GM21576 (cell line): Measurements from ENCODE around the gene RDM1.
"Not testable (repeated sequence)": the region's sequence is repeated elsewhere in the genome, so short reads cannot be mapped to it uniquely, and the experiment has no call there.

Source experiments
- ATAC-seq: cut with Tn5 transposase; IDR thresholded peaks from one replicate; pipeline ENCODE4 v1.9.1; 2021; ENCODE audit warnings: mild to moderate bottlenecking, moderate library complexity; ENCODE audit not compliant: unreplicated experiment

RDM1 gene, protein sequence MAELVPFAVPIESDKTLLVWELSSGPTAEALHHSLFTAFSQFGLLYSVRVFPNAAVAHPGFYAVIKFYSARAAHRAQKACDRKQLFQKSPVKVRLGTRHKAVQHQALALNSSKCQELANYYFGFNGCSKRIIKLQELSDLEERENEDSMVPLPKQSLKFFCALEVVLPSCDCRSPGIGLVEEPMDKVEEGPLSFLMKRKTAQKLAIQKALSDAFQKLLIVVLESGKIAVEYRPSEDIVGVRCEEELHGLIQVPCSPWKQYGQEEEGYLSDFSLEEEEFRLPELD

DNA sequence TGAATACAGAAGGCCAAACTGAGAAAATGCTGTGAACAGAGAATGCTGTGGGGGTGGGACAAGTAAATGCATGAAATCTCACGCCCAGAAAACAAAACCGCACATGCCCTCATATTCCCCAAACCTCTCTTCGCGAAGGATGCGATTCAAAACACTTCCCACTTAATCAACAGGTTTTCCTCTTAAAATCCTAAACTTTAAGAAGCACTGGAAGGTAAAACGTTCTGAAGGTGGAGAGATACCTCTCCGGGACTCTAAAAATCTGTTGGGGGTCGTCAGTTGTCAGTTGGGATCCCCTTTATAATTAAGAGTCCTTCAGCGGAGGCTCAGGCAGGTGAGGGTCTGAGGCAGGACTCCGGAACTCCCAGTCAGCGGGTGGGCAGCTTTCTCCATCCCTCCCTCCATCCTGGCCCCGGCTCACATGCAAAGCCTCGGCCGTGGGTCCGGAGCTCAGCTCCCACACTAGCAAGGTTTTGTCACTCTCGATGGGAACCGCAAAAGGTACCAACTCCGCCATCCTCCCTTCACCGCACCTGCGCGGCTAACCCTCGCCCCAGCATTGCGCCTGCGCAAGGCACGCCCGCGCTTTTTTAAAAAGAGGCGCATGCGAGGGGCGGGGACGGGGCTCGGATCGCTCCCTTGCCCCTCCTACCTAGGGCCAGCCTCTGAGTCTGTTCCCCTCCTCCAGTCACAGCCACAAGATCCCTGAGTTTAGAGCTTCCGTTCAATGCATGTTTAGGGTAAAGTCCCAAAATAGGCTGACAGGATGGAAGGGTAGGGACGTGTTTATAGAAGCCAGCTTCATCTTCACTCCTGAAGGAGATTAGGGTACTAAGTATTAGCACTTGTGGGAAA lies at the start of gene RDM1:
RDM1 (minus strand) TSS at position 563 of the 855 bp plus-strand sequence; CDS start at position 517, 46 bp downstream.
- peak; percentile 64 for ATAC-seq

DNA sequence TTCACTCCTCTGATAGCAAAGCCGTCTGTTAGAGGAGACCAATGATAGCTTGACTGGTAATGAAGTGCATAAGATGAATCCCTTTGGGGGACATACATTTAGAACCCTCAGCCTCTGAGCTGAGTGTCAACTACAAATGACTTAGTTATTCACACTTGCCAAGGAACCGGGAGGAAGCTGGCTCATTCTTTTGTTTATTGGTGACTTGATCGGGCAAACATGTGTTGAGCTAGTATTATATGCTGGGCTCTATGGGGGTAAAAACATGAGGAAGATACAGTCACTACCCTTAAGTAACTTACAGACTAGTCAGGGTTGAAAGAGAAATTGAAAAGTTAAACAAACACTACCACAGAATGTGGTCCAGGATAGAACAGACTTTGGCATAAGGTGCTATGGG lies 47.8 kb upstream of the RDM1 start:
- ATAC-seq: no peak

DNA sequence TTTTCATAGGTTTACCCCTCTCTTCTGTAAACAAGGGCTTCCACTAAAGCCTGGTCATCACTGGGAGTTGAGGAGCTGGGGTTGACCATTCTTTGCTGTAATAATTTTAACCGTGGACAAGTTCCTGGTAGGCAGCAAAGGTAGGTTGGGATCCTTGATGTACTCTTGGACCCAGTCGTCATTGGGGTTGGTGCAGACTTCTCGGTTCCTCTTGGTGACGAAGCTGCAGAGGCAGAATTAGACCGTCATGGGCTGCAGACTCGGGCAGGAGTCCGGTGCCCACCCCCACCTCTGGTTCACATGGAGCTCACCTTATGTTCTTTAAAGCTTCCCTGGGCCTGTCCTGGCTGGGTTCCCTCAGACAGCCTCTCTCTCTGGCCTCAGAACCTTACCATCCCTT lies 46.9 kb upstream of the RDM1 start:
- no peak for ATAC-seq

DNA sequence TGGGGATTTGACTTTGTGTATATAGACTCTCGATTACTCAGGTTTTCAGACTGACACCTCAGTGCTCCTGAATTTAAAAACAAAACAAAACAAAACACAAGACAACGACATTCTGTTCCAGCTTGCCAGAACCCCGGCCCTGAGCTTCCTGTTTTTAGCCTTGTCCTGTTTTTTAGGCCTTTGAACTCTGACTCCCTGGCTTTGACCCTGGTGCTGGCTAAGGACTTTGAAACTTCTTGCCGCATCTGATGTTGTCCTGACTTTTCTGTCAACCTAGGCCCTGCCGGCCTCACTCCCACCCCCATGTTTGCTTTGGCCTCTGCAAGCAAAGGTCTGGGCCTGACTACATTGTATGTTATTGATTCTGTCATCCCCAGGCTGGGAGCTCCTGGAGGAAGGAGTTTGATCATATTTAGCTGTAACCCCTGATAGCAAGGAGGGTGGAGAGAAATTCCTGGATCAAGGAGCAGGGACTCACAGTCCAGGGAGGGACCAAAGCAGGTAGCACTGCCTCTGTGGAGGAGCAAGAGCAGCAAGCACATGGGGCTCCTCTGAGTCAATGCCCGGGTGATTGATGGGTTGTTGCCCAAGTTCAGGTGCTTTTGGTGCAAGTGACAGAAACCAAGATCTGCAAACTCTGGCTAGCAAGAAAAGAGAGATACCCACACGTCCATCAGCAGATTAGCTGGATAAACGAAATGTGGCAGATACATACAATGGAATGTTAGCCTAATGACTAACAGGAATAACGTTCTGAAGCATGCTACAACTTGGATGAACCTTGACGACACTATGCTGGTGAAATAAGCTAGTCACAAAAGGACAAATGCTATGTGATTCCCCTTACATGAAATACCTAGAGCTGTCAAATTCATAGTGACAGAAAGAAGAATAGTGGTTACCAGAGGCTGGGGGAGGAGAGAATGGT lies 43.0 kb upstream of the RDM1 start:
- ATAC-seq: no peak

DNA sequence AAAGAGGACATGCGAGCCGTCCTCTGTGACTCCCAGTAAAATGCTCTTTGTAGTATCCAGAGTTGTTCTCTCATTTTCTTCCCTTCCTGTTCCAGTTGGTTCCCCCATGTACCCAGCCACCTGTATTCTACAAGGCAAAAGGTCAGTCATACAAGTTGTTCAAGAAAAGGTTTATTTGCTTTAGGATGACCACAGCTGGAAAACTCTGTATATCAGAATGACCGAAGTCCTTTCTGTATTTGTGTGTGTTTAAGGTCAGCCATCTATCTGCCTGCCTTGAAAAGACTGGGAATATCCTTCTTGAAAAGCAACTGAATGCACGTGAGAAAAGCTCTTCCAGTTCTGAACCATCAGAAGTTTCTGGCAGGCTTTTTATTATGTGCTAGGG lies 42.4 kb upstream of the RDM1 start:
- no peak for ATAC-seq

DNA sequence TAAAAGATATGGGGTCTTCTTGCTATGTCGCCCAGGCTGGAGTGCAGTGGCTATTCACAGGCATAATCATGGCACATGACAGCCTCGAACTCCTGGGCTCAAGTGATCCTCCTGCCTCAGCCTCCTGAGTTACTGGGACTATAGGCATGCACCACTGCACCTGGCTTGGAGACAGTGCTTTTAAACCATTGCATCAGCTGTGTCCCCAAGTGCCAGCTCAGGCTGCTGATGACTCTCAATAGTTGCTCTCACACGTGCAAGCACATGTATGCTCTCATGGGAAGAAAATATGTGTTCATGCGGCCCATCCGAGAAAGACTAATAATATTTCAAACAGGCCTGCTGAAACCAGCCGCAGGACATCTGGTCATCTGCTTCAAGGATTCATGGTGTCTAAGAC lies 42.0 kb upstream of the RDM1 start:
- ATAC-seq: no peak

DNA sequence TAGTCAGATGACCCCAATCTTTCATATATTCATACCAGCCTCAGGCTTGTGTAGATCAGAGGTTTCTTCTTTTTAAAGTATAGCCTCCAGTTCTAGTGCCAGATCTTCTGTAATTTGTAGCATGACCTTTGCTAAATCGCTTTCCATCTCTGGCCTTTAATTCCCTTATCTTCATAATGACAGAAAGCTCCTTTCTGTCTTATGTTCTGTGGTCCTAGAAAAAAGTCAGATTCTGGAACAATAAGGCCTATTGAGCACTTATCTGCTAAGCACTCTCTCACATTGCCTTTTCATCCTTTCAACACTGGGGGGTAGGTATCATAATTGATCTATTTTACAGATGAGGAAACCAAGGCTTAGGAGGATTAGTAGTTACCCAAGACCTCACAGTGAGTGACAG lies 41.5 kb upstream of the RDM1 start:
- no peak for ATAC-seq

DNA sequence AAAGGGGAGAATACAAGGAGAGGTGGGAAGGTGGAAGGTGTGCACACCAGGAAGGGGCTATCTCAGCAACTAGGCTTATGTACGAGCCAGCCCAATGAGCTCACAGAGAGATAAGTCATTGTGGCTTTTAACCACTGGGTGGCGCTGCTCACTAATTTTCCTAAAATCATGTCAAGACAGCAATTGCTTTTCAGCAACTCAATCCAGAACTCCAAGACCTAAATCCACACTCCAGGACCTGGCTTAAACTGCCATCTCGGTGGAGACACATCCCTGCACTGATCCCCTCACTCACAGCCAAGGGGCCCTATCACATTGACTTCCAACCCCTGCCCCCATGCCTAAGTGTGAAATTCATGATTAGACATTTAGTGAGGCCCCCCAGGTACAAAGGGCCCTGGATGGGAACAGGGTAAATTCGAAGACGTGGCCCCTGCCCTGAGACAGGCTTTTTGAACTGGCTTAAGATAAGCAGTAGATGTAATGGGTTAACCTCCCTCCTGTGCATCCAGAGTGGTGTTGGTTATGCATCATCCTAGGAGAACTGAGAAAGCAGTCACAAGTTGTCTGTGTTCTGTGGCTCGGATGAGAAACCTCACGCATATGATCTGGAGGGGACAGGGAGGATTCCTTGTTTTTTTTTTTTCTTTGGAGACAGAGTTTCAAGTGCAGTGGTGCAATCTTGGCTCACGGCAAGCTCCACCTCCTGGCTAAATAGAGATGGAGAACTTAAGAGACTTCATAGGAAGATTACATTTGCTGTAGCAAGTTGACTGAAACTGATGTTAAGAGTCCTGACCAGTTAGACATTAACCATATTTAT lies 39.2 kb upstream of the RDM1 start:
- ATAC-seq: no peak

DNA sequence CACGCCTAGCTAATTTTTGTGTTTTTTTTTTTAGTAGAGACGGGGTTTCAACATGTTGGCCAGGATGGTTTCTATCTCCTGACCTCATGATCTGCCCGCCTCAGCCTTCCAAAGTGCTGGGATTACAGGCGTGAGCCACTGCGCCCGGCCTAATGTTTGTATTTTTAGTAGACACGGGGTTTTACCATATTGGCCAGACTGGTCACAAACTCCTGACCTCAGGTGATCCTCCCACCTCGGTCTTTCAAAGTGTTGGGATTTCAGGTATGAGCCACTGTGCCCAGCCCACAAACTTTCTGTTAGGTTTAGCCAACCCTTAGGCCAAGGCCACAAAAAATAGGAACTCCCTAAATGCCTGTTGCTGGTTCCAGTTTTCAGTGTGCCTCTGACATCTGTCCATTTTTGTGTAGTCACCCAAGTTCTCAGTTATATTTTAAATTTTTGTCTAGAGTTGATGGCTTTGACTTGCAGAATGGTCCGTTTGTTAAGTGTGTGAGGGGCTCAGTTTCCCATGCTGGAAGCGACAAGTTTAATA lies 38.0 kb upstream of the RDM1 start:
- ATAC-seq: no peak

DNA sequence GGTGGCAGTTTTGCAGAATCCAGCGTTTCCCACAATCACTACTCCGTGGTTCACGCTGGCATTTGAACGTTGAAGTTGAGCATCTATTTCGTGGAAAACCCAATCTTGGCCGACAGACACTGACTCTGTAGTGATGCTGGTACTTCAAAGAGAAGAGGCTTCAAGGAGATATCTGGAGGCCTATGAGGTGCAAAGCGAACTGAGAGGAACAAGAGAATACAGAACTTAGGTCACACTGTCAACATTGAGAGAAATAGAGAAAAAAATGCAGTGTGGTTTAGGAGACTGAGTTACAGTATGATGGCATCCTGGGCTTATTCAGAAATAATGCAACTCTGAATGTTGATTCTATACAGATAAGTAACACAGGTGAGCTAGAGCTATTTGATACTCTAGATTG lies 34.7 kb upstream of the RDM1 start:
- no peak for ATAC-seq

DNA sequence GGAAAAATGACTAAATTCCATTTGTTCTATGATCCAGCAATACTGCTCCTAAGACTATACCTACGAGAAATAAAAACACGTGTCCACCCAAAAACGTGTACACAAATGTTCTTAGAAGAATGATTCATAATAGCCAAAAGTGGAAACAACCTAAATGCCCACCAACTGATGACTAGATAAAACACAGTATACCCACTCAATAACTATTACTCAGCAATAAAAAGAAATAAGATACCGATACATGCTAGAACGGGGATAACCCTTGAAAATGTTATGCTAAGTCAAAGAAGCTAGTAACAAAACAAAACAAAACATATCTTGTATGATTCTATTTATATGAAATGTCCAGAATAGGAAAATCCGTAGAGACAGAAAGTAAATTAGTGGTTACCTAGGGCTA lies 33.1 kb upstream of the RDM1 start:
- ATAC-seq: no peak

DNA sequence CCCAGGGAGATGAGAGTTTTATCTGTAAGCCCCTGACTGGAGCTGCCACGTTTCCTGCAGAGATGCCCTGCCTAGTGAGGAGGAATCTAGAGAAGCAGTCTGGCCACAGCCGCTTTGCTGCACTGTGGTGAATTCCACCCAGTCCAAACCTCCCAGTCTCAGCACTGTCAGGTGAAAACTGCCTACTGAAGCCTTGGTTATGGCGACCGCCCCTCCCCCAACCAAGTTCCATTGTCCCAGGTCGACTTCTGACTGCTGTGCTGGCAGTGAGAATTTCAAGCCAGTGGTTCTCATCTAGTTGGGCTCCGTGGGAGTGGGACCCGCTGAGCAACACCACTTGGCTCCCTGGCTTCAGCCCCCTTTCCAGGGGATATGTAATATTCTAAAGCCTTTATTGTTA lies 23.1 kb upstream of the RDM1 start:
- no peak for ATAC-seq

DNA sequence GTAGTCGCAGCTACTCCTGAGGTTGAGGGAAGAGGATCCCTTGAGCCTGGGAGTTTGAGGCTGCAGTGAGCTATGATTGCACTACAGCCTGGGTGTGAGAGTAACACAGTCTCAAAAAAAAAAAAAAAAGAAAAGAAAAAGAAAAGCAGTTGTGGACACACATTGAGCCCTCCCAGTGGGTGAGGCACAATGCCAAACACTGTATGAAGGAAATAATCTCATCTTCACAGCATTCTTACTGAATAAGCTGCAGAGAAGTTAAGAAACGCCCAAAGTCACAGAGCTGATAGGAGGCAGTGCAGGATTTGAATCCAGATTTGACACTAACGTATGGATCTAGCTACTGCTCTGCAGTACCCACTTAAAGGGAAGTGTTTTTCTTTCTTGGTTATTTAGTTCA lies 18.8 kb upstream of the RDM1 start:
- ATAC-seq: no peak

DNA sequence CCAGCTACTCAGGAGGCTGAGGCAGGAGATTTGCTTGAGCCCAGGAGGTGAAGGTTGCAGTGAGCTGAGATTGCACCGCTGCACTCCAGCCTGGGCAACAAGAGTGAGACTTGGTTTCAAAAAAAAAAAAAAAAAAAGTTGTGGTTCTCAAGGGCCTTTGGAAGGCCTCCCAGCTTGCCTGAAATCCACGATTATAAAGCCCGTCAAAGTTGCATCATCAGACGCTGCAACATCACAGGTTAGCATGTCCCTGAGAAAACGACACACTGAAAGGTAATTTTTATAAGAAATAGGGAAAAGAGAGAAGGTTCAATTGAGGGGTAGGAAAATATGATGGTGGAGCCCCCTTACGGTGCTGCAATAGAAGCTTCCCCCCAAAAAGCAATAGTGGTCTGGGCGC lies 17.5 kb upstream of the RDM1 start:
- no peak for ATAC-seq

DNA sequence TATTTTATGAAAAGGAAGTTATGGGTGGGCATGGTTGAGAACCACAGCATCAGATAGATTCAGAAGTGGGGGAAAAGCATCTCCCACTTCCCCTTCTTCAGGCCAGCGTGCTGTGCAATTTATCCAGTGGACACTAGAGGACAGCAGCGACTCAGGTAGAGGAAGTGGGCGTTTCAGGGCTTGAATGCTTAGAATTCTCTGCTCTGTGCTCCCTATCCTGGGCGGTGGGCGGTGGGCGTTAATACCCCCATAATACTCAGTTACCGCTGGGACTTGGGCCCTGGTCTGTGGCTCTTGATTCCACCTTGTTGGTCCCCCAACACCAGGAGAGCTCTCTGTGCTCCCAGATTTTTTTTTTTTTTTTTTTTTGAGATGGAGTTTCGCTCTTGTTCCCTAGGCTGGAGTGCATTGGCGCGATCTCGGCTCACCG lies 16.6 kb upstream of the RDM1 start:
- ATAC-seq: no peak

DNA sequence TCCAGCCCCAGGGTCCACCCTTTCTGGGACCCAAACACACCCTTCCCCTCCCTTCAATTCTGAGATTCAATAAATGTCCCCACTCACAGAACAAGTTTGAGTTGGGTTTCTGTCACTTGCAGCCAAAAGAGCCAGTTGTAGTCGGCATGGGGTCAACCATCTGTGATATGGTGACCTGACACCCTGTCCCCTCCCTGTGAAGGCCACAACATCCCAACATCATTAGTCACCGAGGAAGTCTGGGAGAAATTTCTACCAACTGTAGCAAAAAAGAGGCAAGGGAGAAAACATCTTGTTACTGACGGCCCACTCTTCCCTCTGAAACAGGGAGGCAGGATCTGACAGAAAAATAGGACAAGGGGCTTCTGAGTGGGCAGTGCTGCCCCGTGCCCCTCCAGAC lies 13.6 kb upstream of the RDM1 start:
- no peak for ATAC-seq

DNA sequence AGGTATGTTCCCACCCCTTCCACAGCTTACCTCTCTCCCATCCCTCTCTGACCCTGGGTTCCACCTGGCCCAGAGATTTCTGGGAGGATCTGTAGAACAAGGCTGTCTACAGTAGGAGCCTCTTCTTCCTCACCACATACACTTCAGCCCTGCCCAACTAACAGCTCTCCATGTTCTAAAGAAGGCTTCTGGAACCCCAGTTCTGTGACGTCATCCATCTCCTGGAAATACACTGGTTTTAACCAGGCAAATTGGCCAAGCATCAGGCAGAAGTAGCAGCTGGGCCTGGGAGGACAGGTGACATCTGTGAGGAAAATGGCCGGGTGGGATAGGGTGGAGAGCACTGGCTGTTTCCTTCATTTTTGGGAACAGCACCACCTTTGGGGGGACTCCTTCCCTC lies 13.0 kb upstream of the RDM1 start, which contains the start of gene LYZL6:
LYZL6 (minus strand) TSS at position 177 of the 400 bp plus-strand sequence. CDS start 4,357 bp downstream, outside the sequence.
- ATAC-seq: no peak

DNA sequence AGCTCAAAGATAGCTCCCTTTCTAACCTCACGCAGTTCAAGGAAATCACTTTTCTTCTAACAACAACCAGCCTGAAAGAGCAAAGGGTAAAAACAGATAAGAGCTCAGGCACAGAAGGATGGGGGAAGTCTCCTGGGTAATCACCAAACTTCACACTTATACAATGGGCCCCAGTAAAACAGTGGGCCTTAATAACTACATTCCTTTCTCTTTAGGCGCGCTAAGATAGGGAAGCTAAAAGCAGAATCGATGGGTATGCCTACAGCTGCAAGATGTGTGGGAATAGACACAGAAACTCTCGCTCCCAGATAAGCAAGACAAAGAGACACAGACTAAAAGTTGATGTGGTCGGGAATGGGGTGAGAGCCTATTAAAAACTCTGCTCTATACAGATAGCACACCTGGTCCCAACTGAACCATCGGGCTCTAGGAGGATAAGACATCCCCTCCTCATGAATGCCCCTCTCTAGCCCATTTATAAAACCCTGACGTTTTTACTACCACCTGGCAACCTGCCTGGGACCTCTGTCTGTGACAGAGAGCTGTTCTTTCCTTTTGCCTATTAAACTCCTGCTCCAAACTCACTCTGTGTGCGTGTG lies 12.1 kb upstream of the RDM1 start:
- no peak for ATAC-seq

DNA sequence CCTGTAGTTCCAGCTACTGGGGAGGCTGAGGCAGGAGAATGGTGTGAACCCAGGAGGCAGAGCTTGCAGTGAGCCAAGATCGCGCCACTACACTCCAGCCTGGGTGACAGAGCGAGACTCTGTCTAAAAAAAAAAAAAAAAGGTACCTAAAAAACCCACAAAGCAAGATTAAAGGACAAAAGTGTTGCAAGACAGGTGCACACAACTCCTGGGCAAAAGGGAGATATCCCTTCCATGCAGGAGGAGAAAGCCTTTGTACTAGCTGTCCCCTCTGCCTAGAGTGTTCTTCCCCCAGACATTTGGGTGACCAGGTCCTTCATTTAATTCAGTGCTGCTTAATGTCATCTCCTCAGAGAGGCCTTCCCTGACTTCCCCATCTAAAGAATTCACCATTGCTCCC lies 7.9 kb upstream of the RDM1 start:
- not testable (repeated sequence) for ATAC-seq

DNA sequence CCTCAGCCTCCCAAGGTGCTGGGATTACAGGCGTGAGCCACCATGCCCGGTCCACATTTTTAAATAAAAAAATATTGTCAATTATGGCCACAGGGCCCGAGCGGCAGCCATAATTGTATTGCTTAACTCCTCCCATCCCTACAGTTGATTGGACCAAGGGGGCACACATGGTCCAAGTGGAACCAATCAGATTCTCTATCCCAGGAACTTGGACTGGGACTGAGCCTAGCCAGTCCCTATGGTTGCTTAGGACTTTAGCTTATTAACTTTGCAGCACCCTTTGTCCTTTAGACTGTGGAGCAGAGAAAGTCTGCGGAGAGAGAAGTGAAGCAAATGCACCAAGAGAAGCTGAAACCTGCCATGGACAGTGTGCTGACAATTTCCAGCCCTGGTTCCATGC lies 5.5 kb upstream of the RDM1 start:
- ATAC-seq: no peak
